Activated B cell treated with CpG ODN at 0.5 μM for 24 hours (primary cell): Measurements from ENCODE around the gene JDP2. TPM values are rescaled to one million over a fixed set of nuclear protein-coding genes. Genes with fewer than 3 reads are reported as not detected.

Experiments
- ATAC-seq: fragments of 200-7000 bp; cut with Tn5 transposase; one replicate; pipeline ENCODE4 v1.10.0; 2021; ENCODE audit warnings: low read depth, mild to moderate bottlenecking, moderate library complexity
- CTCF ChIA-PET: fragments of 350-600 bp; sonication (Branson Sonifier 250); formaldehyde crosslinking; loops from one replicate; lab custom pipeline; 2021; ENCODE audit warnings: antibody characterized with exemption; lab: Charles Lee
- POLR2A ChIA-PET: fragments of 350-600 bp; sonication (Branson Sonifier 250); formaldehyde crosslinking; loops from one replicate; lab custom pipeline; 2021; ENCODE audit warnings: antibody characterized with exemption; lab: Charles Lee
- DNase-seq: peaks from one replicate; pipeline ENCODE4 v3.0.0; 2022
- H3K27ac Mint-ChIP-seq: one replicate; pipeline ENCODE4 v1.8.0; 2020; ENCODE audit warnings: mixed read lengths
- H3K27me3 Mint-ChIP-seq: one replicate; pipeline ENCODE4 v1.8.0; 2021; ENCODE audit warnings: mixed read lengths
- H3K36me3 Mint-ChIP-seq: one replicate; pipeline ENCODE4 v1.8.0; 2021; ENCODE audit warnings: low read depth, mixed read lengths
- H3K4me1 Mint-ChIP-seq: one replicate; pipeline ENCODE4 v1.8.0; 2021; ENCODE audit warnings: mixed read lengths
- H3K4me3 Mint-ChIP-seq: one replicate; pipeline ENCODE4 v1.8.0; 2020; ENCODE audit warnings: mild to moderate bottlenecking, mixed read lengths
- H3K9me3 Mint-ChIP-seq: one replicate; pipeline ENCODE4 v1.8.0; 2020; ENCODE audit warnings: mixed read lengths
- intact Hi-C: fragments of 100-400 bp; cut with micrococcal nuclease; formaldehyde crosslinking; loops from one replicate; pipeline ENCODE4 v1.15.1; 2024
- total RNA-seq: library from RNA; stranded (reverse); gene quantifications from 2 replicates; pipeline ENCODE4 v1.2.3, GENCODE V29; 2022
- TF ChIP-seq, protein P1 (sequence below): fragments of 200-600 bp; IDR thresholded peaks from one replicate; pipeline ENCODE4 v1.8.0; 2022; ENCODE audit warnings: antibody characterized with exemption, mild to moderate bottlenecking

Gene JDP2
- total RNA-seq, 1 donor from 2014 or later: 21.2 TPM

DNA sequence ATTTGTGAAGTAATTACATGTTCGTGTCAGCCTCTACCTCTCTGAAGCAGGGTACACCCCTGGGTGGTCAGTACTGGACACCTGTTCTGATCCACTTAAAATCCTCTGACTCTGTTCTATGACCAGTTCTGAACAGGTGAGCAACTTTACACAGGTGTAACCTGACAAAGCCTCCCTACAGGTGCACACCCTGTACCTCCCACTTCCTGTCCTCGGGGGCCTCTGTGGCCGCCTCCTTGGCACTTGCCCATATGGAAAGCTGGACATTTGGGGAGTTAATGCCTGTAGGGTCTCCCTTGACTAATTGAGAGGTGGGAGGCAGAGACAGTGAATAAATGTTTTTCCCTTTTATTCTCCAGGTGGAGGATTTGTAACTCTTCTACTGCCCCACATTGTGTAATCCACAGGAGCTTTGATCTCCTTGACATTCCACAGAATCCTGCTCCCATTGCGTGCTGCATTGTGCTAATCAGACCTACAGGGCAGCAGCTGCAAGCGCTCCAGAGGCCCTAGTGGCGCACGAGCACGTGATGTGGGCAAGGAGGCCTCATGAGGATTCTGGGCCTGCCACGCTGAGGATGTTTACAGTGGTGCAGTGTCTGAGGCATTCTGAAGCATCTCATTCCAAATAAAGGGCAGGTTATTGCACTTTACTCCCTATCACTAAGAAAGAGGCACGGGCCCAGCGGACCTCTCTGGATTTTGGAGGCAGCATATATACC lies 48.6 kb downstream of the JDP2 start:
- TF ChIP-seq, protein P1, sequence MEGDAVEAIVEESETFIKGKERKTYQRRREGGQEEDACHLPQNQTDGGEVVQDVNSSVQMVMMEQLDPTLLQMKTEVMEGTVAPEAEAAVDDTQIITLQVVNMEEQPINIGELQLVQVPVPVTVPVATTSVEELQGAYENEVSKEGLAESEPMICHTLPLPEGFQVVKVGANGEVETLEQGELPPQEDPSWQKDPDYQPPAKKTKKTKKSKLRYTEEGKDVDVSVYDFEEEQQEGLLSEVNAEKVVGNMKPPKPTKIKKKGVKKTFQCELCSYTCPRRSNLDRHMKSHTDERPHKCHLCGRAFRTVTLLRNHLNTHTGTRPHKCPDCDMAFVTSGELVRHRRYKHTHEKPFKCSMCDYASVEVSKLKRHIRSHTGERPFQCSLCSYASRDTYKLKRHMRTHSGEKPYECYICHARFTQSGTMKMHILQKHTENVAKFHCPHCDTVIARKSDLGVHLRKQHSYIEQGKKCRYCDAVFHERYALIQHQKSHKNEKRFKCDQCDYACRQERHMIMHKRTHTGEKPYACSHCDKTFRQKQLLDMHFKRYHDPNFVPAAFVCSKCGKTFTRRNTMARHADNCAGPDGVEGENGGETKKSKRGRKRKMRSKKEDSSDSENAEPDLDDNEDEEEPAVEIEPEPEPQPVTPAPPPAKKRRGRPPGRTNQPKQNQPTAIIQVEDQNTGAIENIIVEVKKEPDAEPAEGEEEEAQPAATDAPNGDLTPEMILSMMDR: no peak
- Mint-ChIP-seq H3K9me3 (no peaks in the 10 kb centered on the region), H3K27me3 (no peaks in the 10 kb centered on the region), H3K4me3 (no peak overlapping the region), H3K36me3 (peaks cover 24% of the 10 kb centered on the region), H3K27ac (peak overlapping the region; percentile 24), H3K4me1 (peaks cover 34% of the 10 kb centered on the region)
- ChIA-PET CTCF (no interaction called here), POLR2A (interaction anchor here (0.5 to 0.7 kb wide), 2 partner anchors 85 to 254 kb away, joined by 3 to 7 read pairs; no protein-coding TSS in a partner anchor)
- DNase-seq (no peak), ATAC-seq (peak; percentile 76)
- intact Hi-C loops: no loop called here

DNA sequence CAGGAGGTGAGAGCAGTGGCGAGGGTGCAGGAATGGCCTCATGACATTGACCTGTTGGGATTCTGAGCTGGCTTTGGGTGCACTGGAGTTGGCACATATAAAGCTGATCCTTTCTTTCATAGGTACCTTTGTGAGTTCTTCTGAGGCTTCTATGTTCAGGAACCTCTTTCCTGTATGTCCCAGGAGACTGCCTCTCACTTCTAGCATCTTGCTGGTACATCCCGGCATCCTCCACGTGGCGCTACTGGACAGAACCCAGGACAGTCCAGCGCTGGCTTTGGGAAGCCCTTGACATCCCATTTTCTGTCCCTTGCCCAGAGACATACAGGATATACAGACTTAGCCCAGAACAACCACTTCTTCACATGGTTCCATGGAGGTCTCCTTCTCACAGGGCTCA lies 50.1 kb downstream of the JDP2 start:
- no peaks in the 10 kb centered on the region for H3K27me3 Mint-ChIP-seq
- TF ChIP-seq, protein P1: no peak

DNA sequence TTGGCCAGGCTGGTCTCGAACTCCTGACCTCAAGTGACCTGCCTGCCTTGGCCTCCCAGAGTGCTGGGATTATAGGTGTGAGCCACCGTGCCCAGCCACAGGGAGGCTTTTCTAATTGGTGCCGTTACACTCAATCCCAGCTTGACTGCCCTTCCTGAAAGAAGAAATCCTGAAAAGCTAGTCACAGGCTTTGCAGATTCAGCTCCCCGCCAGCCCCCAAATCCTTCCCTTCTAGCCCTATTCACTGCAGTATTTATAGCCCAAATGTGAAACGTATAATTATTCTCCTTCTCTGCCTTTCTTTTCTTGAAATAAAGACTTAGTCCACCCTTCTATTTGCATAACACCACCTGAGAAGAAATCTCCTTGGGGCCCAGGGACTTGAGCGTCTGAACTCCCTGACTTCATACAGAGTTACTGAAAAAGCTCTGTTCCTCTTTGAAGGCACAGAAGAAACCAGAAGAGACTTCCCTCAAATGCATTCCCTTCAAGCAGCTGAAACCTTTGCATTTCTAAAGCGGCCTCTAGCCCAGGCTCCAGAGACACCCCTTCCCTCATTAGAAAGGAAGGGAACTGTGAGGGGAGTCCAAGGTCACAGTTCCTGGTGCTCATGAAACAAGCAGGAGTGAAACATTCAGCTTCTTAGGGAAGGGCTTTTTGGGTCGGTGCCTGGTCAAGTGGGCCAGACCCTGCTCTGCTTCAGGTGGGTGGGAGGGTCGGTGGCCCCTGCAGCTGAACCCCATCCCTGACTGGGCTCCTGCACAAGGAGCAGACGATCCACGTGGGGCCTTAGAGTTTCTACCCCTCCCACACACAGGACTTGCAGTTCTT lies 52.2 kb downstream of the JDP2 start:
- Mint-ChIP-seq H3K27me3 (no peaks in the 10 kb centered on the region), H3K36me3 (peaks cover 6% of the 10 kb centered on the region), H3K9me3 (no peaks in the 10 kb centered on the region), H3K4me1 (peaks cover 19% of the 10 kb centered on the region), H3K27ac (peak overlapping the region; percentile 66), H3K4me3 (peak overlapping the region; percentile 32)
- POLR2A ChIA-PET: interaction anchor here (0.7 to 1.7 kb wide), 10 partner anchors 9 to 63 kb away, joined by 3 to 15 read pairs (median 4); partner anchors contain the start of gene BATF
- TF ChIP-seq, protein P1: no peak
- DNase-seq (no peak), ATAC-seq (peak; percentile 77)
- intact Hi-C loops: no loop called here
- CTCF ChIA-PET: interaction anchor here (0.7 to 1.8 kb wide), 4 partner anchors 8 to 137 kb away, joined by 3 to 12 read pairs (median 3); no protein-coding TSS in a partner anchor

More for the DNA sequence above, 50.1 kb downstream of the JDP2 start:
- intact Hi-C loops: no loop called here
- CTCF ChIA-PET: interaction anchor here (1.1 kb wide), 1 partner anchor 11 kb away, joined by 3 read pairs; no protein-coding TSS in a partner anchor
- Mint-ChIP-seq H3K4me1 (peaks cover 27% of the 10 kb centered on the region), H3K9me3 (no peaks in the 10 kb centered on the region), H3K4me3 (no peak overlapping the region), H3K27ac (no peak overlapping the region), H3K36me3 (peaks cover 10% of the 10 kb centered on the region)
- POLR2A ChIA-PET: interaction anchor here (0.6 to 0.8 kb wide), 2 partner anchors 9 to 15 kb away, joined by 3 to 4 read pairs; no protein-coding TSS in a partner anchor
- DNase-seq (no peak), ATAC-seq (no peak)

DNA sequence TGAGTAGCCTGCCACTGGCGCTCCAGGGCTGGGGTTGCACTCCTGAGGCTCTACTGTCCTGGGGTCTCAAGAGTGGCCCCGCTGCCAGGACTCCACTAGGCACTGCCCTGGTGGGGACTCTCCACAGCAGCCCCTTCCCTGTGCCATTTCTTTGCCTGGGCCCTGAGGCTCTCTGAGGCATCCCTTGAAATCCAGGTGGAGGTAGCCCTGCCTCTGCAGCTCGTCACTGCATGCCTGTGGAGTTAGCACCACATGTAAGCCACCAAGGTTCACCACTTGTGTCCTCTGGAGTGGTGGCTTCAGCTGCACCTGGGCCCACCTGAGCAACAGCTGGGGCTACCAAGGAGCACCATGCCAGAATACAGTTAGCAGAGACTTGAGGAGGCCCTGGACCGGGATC lies 54.5 kb downstream of the JDP2 start:
- ATAC-seq: no peak
- H3K4me1 Mint-ChIP-seq: peaks cover 24% of the 10 kb centered on the region
- no peaks in the 10 kb centered on the region for H3K27me3 Mint-ChIP-seq
- ChIA-PET POLR2A (interaction anchor here (0.6 kb wide), 1 partner anchor 173 kb away, joined by 9 read pairs; no protein-coding TSS in a partner anchor), CTCF (no interaction called here)
- no peak overlapping the region for H3K4me3 Mint-ChIP-seq
- TF ChIP-seq, protein P1: no peak
- no peak overlapping the region for H3K27ac Mint-ChIP-seq
- H3K36me3 Mint-ChIP-seq: no peaks in the 10 kb centered on the region
- intact Hi-C loops: no loop called here
- no peak for DNase-seq
- H3K9me3 Mint-ChIP-seq: no peaks in the 10 kb centered on the region
